Stimulated activated CD8-positive, alpha-beta memory T cell treated with anti-CD3 and anti-CD28 coated beads, Interleukin-12 subunit alpha, Interleukin-12 subunit beta, amount 100 ng/mL, for 4 hours (primary cell): ENCODE results near the gene CMSS1.

Experiments
- DNase-seq: peaks from one replicate; pipeline ENCODE4 v3.0.0-alpha.2; 2020; ENCODE audit warnings: low read depth

The CMSS1 gene

DNA sequence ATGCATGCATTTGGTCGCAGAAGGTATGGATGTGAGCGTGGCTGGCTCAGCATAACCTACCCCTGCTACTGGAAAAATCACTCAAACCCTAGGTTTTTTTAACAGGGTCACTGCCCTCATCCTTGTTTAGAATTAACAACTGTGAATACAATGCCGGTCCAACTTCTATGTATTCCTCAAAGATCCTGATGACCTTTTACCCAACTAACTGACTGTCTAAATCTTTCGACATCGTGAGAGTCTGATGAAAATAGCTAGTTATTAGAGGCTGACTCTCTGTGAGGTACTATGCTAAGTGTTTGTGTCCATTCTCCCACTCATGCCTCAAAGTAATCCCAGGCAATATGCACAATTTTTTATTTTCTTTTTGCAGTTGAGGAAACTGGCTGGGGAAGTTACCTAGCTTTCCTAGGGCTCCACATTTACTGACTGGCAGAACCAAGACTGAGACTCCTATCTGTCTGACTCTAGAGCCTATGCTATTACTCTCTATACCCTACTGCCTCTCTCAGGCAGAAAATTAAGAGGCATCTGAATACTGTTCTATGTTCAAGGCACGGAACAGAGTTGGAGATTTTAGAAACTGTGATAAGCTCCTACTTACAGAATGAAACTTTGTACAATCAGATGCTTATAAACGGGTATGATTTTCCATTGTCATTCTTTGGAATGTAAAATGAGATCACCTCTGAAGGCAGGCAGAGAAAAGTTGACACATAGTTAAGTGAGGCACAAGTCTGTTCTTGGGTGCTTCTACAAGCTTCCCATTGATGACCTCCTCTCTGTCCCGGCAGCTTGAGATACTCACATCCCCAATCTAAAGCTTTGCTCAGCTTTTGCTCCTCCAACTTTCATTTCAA is 240.3 kb downstream of the CMSS1 start:
- no peak for DNase-seq

DNA sequence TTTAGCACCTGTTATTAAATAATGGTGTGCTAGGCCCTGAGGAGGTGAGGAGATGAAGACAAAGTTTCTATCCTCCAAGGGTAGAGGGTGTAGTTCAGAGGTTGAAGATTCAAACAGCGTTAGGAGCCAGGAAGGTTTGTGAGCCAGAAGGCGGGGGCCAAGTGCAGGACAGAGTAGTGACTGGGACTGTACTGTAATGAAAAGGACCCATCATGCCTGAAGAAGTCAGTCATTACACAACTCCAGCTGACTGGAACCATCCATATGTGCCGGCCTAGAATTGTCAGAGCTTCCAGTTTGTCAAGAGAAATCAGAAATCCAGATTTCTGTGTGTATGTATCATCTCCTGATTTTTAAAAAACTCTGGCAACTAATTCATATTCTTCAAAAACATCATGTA is 241.8 kb downstream of the CMSS1 start:
- DNase-seq: no peak

GRCh38 chr3:100060685-100061484 is 243.2 kb downstream of the CMSS1 start:
- DNase-seq: no peak

DNA sequence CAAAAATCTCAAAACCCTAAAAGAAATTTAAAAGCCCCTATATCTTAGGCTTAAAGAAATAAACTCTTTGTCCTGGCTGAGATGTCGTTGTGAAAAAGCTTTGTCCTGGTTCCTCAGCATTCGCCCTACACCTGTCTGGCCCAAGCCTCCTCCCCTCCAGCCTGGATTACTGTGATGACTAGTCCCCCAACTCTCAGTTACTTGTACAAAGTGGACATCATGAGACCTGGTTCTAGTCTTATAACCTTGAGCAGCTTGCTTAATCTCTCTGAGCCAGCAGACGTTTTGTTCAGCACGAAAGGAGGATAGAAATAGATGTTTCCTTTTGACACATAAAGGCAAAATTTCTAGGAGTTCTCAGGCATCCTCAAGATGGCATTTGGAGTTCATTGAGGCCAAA is 245.0 kb downstream of the CMSS1 start:
- DNase-seq: no peak

DNA sequence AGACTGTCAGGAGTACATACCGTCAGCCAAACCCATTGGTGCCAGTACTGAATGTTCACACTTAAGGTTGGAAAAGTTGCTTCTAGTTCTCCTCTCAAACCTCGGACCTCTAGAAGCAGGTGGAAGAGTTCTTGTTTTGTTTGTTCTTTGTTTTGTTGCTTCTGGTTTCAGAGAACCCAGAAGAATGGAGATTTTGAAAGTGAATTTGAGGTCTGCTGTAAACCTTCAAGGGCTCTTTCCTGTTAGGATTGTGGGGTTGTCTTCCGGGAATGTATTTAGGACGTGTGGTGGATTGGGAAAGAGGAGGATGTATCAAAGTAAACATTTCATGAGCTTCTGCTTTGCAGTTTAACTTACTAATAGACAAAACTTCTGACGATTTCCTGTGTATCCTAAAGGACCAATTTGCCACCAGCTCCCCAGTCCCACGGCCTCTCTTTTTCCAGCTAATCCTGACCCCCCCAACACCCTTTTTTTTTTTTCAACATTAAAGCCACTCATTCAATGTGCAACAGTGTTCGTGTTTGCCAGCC is 246.3 kb downstream of the CMSS1 start:
- DNase-seq: no peak

GRCh38 chr3:100067589-100067988 is 249.9 kb downstream of the CMSS1 start:
- DNase-seq: no peak

GRCh38 chr3:100068826-100069225 is 251.2 kb downstream of the CMSS1 start:
- peak; percentile 28 for DNase-seq

DNA sequence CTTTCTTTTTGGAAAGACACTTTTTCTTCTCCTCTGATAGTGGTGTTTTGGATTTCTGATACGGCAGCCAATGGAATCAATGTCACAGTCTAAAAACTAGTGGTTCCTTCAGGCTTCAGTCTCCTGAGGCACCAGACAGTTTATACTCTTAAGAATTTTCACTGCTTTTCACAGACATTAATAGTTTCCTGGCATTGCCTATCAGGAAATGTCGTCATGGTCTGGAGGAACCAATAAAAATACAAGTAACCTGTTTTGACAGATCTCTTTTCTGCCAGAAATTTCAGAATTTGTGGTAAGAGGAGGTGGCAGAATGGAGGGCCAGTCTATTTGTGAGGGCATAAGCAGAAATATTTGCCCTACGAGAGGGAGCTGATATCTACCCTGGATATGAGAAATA is 251.8 kb downstream of the CMSS1 start:
- DNase-seq: no peak

DNA sequence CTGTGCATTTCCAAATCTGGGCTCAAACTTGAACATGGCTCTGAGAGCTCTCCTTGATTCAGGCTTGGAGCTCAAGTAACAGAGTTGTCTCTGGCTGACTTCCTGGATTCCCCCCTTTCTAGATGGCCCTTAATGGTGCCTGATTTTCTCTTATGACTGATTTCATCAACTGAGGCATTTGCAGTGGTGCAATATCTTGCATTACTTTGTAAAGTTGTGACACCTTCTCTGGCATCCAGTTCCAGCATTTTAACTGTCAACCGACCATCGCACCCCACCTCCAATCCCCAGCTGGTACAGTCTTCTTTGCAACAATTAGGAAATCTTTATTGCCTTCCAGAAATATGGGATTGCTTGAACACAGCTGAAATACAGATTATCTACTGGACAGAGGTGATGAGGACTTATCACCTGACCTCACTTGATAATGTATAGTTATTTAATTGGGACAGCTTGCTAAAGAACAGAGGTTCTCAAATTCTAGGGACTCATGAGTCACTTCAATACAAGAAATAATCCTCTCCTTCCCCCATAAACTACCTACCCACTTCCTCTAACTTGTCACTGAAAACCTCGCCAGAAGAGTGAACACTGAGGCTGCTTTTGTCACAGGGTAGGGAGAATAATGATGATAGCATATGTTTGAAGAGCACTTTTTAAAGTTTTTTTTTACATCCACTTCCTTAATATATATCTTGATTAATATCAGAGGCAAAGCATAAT is 254.8 kb downstream of the CMSS1 start:
- DNase-seq: no peak

- no peak for DNase-seq
These were observed 255.5 kb downstream of the CMSS1 start for GRCh38 chr3:100073049-100073713.

DNA sequence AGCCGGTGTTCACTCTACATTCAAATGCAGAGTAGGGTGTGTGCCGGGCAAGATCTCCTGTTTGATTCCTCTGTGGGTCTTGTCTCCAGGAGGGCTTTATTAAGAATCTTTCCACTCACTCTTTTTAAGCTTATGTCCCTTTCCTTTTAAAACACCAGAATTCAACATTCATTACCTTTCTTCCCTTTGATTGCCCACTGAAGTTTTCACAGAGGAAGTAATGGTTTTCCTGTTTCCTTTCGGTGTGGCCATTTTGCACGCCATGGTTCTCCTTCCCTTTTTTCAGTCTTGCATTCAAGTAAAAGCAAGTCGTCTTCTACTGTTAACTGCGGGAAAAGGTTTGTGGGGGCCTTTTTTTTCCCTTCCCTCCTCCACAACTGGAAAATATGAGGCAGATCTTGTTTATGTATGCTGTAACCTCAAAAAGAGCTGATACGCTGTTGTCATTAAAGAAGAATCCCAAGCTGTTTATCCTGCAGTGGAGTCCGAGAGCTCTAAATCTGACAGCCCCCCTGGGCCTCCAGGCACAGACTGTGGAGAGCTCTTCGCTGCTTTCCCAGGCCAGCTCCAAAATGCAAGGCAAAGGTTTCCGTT is 256.1 kb downstream of the CMSS1 start:
- DNase-seq: no peak

- DNase-seq: no peak
These were observed 257.5 kb downstream of the CMSS1 start for GRCh38 chr3:100075196-100075595.

DNA sequence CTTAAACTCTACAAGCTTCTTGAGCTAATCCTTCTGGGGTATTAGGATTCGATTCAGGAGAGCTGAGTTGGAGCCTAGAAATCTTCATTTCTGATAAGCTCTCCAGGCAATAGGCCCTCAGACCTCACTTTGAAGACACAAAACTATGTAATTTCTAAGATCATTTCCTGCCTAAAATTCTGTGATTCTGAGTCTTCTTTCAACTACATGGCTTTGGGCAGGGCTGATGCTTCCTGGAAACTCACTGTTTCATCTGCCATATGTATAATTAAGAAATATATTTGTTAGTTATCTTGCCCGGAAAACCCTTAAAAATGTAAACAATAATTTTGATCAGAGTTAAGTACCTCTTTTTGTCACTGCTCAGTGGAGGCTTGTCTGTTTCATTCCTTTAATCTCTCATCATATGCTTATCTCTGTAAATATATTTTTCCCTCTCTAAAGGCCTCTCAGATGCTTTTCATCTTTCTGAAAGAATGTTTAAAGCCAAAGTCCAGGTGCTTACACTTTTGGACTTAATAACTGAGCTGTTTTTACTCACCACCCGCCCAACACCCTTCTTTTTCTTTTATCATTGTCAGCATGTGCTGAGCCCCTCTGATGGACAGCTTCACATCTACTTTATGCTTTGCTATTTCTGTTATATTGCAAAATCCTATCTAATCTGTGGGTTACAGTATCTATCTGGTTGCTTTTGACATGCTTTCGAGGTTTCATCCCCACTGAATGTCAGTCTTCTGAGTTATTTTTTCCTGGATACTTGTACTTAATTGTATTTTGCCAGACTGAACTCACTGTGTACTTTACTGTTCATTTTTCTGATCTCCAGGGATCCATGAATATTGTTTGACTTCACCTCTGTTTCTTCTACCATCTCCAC is 258.4 kb downstream of the CMSS1 start:
- DNase-seq: no peak

DNA sequence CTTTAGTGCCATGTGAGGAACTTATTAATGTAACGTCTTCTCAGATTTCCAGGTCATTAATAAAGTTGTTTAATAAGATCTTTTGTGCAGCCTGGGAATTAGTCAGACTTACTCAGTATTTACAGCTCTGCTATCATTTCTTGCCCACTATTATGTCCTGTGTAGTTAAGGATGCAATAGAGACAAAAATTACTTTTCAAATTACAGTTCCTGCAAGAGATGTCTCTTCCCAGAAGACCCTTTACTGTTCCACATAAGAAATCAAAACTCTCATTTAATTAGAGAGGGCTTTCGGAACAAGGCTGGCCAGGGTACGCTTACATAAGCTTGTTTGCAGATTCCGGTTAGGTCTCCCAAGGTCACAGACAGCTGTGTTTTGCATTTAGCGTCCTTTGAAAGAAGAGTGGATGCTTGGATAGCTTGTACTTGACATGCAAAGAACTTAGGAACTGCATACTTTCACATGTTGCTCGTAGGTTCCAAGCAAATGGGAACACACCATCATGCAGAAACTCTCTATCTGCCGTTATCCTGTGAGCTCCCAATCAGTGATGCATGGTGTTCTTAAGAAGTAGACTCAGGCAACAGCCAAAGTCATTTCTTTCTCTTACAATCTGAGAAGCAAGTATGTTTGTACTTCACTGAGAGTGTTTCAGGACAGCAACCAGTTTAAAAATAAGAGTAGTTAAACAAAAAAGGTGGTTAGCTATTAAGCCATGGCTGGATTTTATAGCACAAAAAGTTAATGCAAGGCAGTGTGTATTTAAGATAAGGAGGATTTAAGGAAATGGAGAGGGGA is 259.3 kb downstream of the CMSS1 start:
- DNase-seq: no peak

DNA sequence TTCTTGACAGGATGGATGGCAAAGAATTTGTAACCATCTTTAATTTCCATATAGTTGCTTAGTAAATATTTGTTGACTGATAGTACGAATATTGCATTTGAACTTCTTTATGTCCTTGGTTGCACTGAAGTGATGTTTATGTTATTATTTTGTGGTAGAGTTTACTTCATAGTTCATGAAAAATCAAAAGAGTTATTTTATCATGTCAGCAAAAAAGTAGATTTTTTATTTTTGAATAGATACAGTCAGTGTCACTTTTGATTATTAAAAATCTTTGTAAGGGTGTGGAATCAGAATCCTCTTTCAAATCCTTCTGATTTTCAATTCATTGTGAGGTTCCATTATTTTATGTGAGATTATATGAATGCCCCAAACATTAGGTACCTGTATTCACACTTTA is 261.7 kb downstream of the CMSS1 start:
- DNase-seq: no peak

- DNase-seq: no peak
These were observed 262.9 kb downstream of the CMSS1 start for GRCh38 chr3:100080573-100080972.

DNA sequence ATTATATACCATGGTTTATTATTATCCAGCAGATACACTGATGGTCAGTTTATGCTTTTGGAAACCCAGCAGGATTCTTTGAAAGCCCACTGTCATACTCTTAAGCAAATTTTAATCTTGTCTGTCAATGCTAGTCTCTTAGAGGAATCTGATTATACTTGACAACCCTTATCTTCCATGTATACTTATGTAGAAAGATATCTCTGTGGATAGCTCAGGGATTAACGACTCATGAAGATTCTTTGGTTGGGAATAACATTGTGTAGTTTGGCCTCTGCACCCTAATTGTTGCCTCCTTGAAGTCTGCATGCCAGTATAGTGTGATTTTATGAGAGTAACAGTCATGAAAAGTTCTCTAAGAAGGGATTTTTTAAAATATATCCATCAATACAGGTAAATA is 263.6 kb downstream of the CMSS1 start:
- DNase-seq: no peak

DNA sequence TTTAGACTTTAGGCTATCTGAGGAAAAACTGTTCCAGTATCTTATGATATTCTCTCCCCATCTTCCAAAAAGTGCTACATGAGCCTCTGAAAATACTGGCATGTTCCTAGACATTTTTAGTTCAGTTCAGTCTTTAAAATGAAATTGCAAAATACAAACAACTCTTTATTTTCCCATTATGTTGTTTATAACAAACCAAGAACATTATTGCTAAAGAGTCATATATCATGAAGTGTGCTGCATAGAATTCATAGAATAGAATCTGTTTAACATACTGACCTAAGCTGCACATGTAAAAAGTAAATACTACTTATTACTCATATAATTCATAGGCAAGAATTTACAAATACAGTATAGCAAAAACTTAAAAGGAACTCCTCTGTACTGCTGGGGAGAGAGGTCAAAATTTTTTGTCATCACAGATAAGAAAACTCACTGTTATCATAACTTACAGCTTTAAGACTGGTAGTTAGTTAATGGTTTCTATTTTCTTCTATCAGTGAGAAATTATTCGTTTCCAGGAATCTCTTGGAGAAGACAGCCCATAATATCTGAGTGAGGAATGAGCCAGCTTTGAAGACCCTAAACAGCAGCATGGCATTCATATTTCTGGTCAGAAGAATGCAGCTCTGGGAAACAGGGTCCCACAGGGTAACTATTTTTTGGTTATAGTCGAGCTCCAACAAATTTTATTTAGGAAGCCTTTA is 264.5 kb downstream of the CMSS1 start:
- DNase-seq: no peak

- no peak for DNase-seq
These were observed 265.1 kb downstream of the CMSS1 start for GRCh38 chr3:100082714-100083113.
